HG03280 (cell line): Measurements from ENCODE around the gene XAGE3.
"Not testable (repeated sequence)": the region's sequence is repeated elsewhere in the genome, so short reads cannot be mapped to it uniquely, and the experiment has no call there.

ENCODE experiments used
- ATAC-seq: cut with Tn5 transposase; IDR thresholded peaks from one replicate; pipeline ENCODE4 v1.9.1; 2021; ENCODE audit warnings: mild to moderate bottlenecking, moderate library complexity; ENCODE audit not compliant: unreplicated experiment

XAGE3 gene

GRCh38 chrX:52843619-52844018 is 24.3 kb downstream of the XAGE3 start:
- ATAC-seq = not testable (repeated sequence)

GRCh38 chrX:52839137-52839536 is 28.7 kb downstream of the XAGE3 start:
- no peak for ATAC-seq

GRCh38 chrX:52830551-52830950 is 37.3 kb downstream of the XAGE3 start:
- ATAC-seq = no peak

GRCh38 chrX:52824608-52825007 is 43.3 kb downstream of the XAGE3 start:
- no peak for ATAC-seq

- no peak for ATAC-seq
These were observed 46.7 kb downstream of the XAGE3 start for GRCh38 chrX:52821079-52821760.

- no peak for ATAC-seq
These were observed 48.1 kb downstream of the XAGE3 start for GRCh38 chrX:52819788-52820187.
